HG02623 (cell line): ENCODE measurements around the gene TIAM1.

Experiments
- ATAC-seq: cut with Tn5 transposase; IDR thresholded peaks from one replicate; pipeline ENCODE4 v1.9.1; 2021; ENCODE audit warnings: moderate library complexity; ENCODE audit not compliant: unreplicated experiment

Gene TIAM1

DNA sequence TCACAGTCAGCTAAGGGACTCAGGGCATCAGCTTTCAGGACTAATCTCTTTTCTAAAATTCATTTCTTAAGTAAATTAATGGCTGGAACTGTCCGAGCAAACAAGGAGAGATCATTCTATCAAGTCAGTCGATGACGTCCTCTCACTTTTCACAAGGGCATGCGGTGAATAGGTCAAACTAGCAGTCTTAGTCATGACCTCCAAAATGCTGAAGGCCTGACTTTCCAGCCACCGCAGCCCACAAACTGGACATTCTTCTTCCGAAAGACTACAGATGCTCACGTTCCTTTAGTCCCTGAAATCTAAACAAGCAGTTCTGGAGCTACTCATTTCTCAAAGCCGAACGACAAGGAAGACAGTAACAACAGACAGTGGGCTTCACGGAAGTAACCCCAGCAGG, 127.9 kb downstream of the TIAM1 start:
- no peak for ATAC-seq

DNA sequence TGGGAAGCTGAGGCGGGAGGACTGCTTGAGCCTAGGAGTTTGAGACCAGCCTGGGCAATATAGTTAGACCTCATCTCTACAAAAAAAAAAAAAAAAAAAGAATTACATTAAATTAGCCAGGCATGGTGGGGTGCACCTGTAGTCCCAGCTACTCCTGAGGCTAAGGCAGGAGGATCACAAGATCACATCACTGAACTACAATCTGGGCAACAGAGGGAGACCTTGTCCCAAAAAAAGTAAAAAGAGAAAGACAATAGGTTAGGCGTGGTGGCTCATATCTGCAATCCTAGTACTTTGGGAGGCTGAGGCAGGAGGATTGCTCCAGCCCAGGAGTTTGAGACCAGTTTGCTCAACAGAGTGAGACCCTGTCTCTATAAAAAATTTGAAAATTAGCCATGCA, 130.3 kb downstream of the TIAM1 start:
- no peak for ATAC-seq

DNA sequence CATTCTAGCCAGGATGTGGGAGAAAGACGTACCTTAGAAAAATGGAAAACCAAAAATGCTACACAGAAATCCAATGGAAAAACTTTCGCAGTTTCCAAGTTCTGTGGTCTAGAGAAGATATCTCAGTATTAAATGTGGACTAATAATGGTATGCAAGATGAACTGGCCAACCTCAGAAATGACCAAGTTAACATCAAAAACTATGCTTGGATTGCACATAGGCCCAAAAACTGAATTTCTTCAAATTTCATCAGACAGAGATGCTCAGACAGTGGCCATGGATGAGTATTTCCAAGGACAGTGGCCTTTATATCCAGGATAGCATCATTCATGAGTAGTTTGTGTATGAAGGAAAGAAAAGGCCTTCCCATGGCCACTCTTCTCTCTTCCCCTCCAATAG, 132.2 kb downstream of the TIAM1 start:
- no peak for ATAC-seq

DNA sequence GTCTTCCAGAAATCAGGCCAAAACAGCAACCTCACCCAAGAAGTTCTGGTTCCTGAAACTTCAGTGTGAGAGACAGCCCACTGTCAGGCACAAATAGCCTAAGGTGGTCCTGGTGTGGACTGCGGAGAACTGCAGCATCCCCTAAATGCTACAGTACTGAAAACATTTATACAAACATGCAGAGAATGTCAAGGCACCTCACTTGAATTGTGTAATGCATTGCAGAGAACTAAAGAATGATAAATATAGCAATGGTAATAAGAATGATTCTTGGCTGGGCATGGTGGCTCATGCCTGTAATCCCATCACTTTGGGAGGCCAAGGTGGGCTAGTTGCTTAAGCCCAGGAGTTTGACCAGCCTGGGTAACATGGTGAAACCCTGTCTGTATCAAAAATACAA, 138.6 kb downstream of the TIAM1 start:
- no peak for ATAC-seq

DNA sequence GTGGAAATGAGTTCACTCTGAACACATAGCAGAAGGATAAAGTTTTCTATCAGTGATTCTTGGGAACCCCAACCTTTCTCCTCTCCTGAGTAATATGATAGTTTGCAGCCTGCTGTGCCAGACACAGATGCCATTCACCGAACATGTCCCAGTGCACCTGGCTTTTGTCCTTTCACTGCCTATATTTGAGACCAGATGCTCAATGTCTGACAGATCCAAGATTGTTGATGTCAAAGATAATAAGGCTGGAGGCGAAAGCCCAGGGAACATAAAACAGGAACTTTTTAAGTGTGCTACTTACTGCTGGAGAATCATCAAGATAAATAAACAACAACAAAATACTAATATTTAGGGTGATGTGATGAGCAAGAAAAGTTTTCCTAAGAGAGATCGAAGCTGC, 139.3 kb downstream of the TIAM1 start:
- no peak for ATAC-seq

DNA sequence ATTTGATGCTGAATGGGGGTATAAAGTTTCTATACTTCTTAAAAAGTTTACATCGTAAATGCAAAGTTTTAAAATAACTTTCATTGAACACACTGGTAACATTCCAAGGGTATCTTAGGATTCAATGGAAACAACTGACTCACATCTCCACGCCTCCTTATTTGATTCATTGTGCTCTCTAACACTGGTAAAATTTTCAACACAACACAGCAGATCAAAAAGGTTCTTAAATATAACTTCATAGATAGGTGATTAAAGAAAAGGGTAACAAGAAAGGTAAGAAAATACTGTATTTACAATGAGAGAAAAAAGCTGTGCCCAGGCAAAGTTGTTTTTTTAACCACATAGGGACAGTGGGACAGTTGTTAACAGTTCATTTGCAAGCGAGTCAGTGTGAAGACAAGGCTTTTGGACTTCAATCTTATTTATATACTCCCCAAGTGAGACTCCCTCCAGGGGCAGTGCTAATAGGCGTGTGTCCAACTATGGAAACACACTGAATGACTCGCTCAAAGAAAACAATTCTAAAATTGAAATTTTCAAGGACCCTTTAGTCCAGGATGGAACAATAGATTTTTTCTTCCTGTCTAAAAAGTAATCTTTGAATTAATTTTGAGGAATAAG, 140.5 kb downstream of the TIAM1 start:
- ATAC-seq: no peak

DNA sequence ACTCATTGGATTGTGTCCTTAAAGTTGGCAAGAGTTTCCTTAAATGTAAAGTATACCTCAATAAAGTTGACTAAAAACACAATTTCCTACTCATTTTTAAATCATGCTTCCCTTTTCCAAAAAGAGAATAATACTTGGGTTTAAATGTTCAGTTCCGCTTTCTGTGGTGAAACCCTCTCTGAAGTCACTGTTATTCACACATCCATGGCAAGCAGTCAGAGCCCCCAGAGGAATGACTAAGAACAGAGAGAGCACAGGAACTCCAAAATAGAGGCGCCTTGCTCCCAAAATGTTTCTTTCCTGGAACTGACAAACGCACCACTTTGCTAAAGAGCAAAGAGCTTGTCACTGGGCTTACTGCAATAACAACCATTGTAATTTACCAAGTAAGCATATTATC, 142.5 kb downstream of the TIAM1 start:
- ATAC-seq: peak; percentile 59

DNA sequence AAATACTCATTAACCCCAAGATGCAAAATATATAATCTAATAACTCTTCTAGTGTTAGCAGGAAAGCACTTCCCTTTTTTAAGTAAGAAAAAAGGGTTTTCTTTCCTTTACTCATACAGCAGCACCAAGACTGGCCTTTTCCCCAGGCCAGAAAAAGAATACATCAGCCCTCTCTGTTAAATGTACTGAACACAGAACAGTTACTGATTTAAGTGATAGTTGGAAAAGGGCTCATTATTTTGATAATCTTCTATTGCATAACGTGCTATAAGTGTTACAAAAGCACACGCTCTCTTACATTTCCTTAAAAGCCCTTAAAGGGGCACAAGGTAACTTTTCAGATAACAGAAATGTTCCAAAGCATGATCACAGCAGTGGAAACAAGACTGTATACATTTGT, 142.9 kb downstream of the TIAM1 start:
- ATAC-seq: no peak

DNA sequence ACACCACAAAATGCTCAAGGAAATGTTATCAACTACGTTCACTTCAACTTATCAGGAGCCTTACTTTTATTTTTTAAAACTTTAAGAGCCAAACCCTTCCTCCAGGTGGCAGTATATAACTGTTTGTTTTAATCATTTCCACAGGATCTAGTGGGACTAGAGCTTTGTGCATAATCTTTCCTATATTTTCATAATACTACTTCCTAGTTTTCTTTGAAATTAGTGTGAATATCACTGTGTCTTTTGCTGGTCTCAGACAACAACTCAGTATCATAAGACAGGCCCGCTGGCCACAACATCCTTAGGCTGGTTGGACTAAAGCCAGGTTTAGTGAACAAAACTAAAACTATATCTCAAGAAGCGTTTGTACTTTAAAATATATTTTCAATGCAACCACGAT, 145.5 kb downstream of the TIAM1 start:
- ATAC-seq: no peak

DNA sequence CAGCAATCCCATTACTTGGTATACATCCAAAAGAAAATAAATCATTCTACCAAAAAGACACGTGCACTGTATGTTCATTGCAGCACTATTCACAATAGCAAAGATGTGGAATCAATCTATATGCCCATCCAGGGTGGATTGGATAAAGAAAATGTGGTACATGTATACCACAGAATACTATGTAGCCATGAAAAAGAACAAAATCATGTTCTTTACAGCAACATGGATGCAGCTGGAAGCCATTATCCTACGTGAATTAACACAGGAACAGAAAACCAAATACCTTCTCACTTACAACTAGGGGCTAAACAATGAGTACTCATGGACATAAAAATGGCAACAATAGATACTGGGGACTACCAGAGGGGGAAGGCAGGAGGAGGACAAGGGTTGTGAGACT, 147.3 kb downstream of the TIAM1 start:
- ATAC-seq: no peak

DNA sequence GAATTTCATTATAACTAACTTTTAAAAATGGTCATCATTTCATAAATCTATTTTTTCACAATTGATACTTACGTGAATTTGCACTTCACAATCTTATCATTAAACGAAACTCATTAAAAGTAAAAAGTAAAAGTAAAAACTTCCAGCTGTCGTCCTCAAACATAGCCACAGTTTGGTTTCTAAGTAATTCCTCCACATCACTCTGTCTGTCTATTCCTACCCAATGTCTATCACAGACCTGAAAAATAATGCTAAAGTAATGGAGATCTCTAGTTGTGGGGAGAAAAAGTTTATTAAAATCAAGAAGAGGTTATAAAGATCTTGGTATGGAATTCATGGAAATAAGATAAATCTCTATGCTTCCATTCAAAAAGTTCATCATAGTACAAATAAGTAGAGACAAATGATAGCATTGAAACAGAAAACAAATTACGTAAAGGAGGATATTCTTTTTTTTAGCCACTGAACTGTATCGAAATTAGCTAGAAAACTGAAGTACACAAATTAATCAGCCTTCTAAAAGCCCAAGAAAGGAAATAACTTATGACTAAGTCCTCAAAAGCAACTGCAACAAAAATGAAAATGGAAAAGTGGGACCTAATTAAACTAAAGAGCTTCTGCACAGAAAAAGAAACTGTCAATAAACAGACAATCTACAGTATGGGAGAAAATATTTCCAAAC, 148.6 kb downstream of the TIAM1 start:
- no peak for ATAC-seq

DNA sequence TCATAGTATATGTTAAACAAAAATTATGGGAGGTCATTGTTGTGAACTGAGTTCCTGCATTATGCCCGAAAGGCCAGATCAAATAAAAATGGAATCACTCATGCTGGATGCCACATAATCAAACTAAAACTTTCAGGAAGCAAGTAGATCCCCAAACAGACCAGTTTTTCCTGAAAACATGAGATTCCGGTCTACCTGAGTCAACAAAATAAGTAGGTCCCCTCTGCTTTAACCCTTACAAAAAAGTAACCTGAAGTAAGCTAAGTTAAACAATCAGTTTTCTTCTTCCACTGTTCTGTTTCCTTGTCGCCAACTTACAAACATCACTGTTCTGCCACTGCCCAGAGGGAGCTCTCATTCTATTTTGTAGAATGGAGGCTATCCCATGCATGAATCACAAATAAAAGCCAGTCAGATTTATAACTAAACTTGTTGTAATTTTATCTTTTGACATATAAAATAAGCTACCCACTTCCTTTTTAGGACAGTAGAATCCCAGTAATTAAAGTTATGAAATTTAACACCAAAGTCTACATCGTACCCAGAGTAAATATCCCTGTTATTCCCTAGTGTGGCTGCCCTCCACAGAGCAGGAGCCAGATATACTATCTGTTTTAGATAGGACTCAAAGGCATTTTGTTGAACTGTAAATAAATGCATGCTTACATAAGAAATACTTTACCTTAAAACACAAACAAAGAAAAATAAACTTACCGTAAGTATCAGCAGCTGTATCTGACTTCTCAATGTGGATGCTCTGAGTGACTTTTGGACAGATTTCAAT, 149.4 kb downstream of the TIAM1 start:
- no peak for ATAC-seq

DNA sequence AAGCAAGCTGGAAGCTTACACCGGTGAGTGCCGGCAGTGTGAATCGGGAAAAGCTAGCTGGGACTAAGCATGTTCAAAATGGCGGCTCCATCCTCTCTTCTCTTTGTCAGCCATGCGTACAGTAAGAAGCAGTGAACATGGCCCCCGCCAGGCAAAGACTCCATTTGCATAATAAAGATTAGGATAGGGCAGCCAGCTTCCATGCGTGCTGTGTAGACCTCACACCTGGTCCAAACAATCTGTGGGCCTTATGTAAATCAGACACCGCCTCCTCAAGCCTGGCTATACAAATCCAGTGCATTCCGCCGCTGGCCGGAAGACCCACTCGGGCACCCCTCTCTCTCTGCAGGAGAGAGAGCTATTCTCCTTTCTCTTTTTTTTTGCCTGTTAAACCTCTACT, 150.3 kb downstream of the TIAM1 start:
- ATAC-seq: no peak

DNA sequence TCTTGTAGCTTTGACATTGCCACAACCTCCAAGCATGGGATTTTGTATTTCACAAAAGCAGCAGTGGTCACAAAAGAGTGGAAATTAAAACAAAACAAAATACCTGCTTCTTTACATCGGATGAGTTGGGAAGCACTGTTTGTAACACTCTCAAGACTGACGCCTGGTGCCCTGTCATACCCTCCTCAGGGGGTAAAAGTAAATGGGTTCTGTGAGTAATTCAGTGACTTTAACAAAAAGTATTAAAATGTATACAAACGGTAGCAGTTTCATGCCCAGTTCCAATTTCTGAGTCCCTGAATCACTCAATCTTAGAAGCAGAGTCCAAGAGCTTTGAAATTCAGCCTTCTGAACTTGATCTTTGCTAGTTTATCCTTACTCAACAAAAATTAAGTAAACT, 152.5 kb downstream of the TIAM1 start:
- no peak for ATAC-seq

DNA sequence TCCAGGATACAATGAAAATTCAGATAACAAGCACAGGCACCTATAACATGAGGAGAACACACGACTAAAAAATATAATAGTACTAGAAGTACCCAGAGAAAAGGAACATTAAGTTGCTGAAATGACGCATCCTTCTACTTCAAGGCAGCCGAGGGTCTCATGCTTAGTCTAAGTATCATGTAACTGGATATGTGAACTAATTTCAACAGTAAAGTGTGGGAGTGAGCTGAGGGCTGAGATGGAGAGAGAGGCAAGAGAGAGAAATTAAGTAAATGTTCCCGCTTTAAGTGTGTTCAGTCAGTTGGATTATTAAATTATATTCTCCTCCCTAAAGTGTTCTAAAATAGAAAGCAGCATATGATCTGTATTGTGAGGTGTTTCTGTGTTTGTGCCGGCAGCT, 153.5 kb downstream of the TIAM1 start:
- ATAC-seq: no peak

DNA sequence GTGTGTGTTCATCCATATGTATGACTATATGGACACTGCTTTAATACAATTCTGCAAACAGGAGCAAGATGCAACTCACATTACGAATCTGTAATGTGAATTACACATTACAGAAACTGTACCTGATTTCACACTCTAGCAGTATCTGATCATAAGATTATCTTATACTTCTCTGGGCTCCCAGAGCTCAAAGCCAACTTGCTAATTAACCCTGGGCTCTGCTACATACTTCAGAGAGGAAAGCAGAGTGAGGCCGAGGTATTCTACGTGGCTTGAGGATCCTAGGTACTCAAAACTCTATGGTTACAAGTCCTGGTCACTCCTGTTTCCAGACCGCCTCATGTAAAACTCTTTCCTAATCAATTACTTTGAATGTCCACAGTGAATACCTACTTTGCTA, 156.6 kb downstream of the TIAM1 start:
- no peak for ATAC-seq

DNA sequence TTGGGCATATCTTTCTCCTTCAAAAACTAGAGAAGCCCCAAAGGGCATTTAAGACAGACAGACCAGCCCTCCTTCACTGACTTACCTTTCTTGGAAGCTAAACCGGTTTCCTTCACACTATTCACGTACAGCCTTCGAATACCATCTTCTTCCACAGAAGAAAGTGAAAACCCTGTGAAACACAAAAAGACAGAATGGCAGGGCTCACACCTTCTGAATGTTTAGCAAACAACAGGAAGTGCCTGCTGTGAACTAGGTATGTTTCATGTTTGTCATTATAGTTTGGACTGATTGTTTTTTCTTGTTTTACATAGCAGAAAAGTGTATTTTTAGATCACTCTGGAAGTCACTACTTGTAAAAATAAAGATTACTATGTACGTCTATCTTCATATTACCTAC, 157.1 kb downstream of the TIAM1 start:
- ATAC-seq: no peak

DNA sequence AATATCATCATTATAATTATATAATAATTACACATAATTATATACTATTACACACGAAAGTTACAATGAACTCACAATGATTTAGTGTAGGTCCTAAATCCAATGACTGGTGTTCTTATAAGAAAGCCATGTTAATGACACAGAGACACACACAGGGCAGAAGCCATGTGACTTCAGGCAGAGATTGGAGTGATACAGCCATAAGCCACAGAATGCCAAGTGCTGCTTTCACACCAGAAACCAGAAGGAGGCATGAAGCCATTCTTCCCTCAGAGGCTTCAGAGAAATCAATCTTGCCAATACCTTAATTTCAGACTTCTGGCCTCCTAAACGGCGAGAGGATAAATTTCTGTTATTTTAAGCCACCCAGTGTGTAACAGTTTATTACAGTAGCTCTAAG, 158.4 kb downstream of the TIAM1 start:
- ATAC-seq: no peak

DNA sequence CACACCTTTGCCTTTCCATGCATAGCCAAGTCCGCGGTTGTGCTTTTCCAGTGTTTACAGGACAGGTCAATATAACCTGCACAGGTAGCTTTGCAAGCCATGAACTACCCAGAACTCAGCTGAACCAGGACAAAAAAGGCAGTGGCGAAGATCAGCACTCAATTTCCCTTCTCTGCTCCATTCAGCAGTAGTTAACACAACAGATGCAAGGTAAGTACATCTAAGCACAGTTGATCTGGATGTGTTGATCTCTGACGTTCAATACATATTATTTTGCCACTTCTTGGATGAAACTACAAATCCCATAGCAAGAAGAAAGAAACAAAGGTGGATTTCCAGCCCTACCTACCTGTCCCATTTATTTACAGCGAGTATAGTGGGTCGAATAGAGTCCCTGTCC, 159.2 kb downstream of the TIAM1 start:
- no peak for ATAC-seq

DNA sequence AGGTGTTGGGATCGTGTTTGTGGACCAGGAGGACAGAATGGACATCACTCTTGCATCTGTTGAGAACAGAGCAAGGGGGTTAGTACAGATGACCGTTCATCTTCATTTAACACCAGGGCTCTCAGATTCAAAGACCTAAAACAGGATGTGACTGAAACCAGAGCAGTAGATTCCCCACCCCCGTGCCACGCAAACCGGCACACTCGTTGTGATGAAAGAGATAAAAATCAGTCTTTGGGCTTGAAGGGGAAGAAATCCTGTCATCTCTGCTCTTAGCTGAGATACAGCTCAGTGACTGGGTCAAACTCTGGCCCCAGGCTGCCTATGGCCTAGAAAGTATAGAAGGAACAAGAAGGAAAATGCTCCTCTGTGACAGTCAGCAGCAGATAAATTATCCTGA, 159.6 kb downstream of the TIAM1 start:
- ATAC-seq: no peak

DNA sequence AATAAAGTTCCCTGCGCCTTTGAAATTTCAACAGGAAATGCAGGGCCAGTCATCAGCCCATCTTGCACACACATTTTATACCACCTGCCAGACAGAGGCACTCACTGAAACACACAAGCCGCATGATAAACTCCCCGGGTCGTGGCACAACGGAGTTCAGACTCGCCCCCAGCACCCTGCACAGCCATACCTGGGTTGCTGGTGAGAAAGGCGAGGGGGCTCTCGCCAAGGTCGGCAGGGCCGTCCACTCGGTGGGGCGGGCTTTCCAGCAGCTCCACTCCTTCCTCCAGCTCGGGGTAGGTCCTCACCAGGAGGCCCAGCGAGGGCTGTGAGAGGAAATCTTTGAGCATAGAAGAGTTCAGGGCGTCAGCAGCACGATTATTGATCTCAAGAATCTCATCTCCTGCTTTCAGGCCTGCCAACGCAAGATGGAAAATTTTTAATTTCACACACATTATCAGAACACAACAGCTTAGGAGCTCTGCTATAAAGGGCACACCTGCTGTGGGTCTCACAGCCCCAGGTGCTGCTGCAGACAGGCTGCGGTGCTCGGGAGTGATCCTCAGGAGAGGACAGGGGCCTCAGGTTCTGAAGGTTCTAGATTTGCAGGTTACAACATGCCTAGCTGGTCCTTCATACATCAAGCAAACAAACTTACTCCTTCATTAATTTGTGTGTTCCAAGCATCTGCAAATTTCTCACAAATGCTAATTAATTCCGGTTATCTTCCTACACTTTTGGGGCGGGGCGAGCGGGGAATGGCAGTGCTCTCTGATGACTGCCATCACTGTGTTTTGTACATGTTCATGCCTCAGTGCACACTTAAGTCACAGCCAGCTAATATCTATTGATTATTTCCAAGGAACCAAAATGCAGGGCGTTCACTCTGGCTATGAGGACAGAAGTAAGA, 161.6 kb downstream of the TIAM1 start:
- ATAC-seq: no peak
